Activated T-cell treated with anti-CD3 and anti-CD28 coated beads, Interleukin-2, amount 50 U/mL, for 24 hours (primary cell): ENCODE data around the gene SSBP2.
"Not testable (repeated sequence)": the region's sequence is repeated elsewhere in the genome, so short reads cannot be mapped to it uniquely, and the experiment has no call there.

ENCODE experiments used
- DNase-seq: peaks from one replicate; pipeline ENCODE4 v3.0.0-alpha.2; 2020
- H3K27ac Mint-ChIP-seq: 2 replicates; pipeline ENCODE4 v1.8.0; 2020; ENCODE audit warnings: mild to moderate bottlenecking, mixed read lengths
- H3K27me3 Mint-ChIP-seq: 2 replicates; pipeline ENCODE4 v1.8.0; 2020; ENCODE audit warnings: mixed read lengths
- H3K36me3 Mint-ChIP-seq: 2 replicates; pipeline ENCODE4 v1.8.0; 2020; ENCODE audit warnings: low read depth, mixed read lengths
- H3K4me1 Mint-ChIP-seq: 2 replicates; pipeline ENCODE4 v1.8.0; 2020; ENCODE audit warnings: low read depth, mixed read lengths
- H3K4me3 Mint-ChIP-seq: 2 replicates; pipeline ENCODE4 v1.8.0; 2020; ENCODE audit warnings: mild to moderate bottlenecking, moderate library complexity, mixed read lengths
- H3K9me3 Mint-ChIP-seq: 2 replicates; pipeline ENCODE4 v1.8.0; 2020; ENCODE audit warnings: mixed read lengths

SSBP2 gene

DNA sequence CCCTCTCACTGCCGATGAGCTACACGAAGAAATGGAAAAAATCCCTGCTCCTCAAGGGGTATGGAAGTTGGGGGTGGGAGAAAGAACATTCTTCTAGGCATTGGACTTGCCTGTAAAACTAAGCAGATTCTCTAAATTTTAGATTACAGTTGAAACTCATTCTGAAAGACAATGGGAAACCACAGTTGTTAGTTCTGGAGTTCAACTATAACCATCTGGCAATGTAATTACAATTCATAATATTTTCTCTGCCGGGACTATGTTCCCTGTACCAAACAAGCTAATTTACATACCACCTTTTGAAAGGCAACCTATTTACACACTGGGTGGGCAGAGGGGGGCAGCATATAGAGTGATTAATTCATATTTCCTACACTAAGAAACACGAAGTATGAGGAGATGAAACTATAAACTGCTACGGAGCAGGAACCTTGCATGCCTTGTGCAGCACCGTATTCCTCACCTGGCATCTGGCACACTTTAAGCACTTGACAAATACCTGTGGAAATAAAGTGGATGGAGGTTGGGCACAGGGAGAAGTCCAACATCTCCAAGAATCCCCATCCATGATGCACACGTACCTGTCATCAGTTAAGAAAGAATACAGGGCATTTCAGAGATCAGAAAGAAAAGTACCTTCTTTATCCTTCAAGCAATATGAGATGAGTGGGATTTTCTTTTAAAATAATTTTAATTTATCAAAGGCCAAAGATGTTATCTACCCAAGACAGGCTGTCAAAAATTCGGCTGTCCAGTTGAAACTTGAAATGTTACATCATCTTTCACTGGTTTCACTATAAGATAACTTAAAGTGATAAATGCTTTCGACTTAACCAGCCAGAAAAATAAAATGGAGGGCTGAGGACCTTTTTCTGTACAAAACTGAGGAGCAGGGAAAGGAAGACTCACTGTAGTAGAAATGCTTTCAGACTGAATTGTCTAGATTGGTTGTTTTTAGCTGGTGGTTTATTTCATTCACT lies 54.2 kb downstream of the SSBP2 start:
- Mint-ChIP-seq H3K4me3 (no peak overlapping the region), H3K36me3 (peaks cover 28% of the 10 kb centered on the region), H3K27me3 (no peaks in the 10 kb centered on the region), H3K9me3 (peaks cover 22% of the 10 kb centered on the region), H3K4me1 (peaks cover 15% of the 10 kb centered on the region), H3K27ac (no peak overlapping the region)
- no peak for DNase-seq

DNA sequence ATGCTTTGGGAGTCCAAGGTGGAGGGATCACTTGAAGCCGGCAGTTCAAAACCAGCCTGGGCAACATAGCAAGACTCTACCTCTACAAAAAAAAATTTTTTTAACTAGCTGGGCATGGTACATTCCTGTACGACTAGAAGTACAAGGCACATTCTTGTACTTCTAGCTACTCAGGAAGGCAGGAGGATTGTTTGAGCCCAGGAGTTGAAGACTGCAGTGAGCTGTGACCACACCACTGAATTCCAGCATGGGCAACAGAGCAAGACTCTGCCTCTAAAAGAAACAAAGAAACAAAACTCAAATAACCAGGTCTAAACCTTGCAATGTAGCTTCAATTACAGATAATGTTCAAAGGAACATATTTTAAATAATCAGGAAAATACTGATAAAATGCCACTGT lies 56.2 kb downstream of the SSBP2 start:
- H3K4me1 Mint-ChIP-seq, result peaks cover 15% of the 10 kb centered on the region
- H3K27ac Mint-ChIP-seq, result no peak overlapping the region
- no peak for DNase-seq
- H3K27me3 Mint-ChIP-seq, result no peaks in the 10 kb centered on the region
- no peak overlapping the region for H3K4me3 Mint-ChIP-seq
- H3K36me3 Mint-ChIP-seq, result peaks cover 41% of the 10 kb centered on the region
- H3K9me3 Mint-ChIP-seq, result peaks cover 28% of the 10 kb centered on the region

- DNase-seq, result no peak
- Mint-ChIP-seq H3K36me3 (peaks cover 52% of the 10 kb centered on the region), H3K4me3 (no peak overlapping the region), H3K27ac (no peak overlapping the region), H3K27me3 (no peaks in the 10 kb centered on the region), H3K9me3 (peaks cover 38% of the 10 kb centered on the region), H3K4me1 (peaks cover 6% of the 10 kb centered on the region)
Measured at GRCh38 chr5:81688215-81688614, 62.7 kb downstream of the SSBP2 start.

- peaks cover 50% of the 10 kb centered on the region for H3K36me3 Mint-ChIP-seq
- peaks cover 8% of the 10 kb centered on the region for H3K4me1 Mint-ChIP-seq
- H3K27me3 Mint-ChIP-seq, result no peaks in the 10 kb centered on the region
- H3K9me3 Mint-ChIP-seq, result peaks cover 39% of the 10 kb centered on the region
- no peak overlapping the region for H3K27ac Mint-ChIP-seq
- no peak overlapping the region for H3K4me3 Mint-ChIP-seq
- no peak for DNase-seq
Measured at GRCh38 chr5:81687292-81687691, 63.6 kb downstream of the SSBP2 start.

DNA sequence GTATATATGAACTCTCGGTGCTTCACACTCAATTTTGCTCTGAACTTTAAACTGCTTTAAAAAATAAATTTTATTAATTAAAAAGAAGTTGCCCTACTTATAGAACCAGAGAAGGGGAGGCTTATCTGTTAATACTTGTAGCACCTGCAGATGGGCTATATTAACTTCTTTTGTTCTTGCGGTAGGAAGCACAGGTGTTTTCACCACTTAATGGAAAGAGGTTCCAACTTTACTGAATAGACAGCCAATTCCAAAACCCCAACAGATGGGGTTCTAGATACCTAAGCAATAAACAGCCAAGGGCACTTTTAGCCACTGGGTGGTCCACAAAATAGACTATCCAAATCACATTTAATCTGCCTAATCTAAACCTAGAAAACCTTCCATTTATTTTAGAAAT lies 65.4 kb downstream of the SSBP2 start:
- Mint-ChIP-seq H3K36me3 (peaks cover 41% of the 10 kb centered on the region), H3K9me3 (peaks cover 31% of the 10 kb centered on the region), H3K27ac (no peak overlapping the region), H3K4me1 (peaks cover 17% of the 10 kb centered on the region), H3K27me3 (no peaks in the 10 kb centered on the region), H3K4me3 (no peak overlapping the region)
- DNase-seq, result no peak

GRCh38 chr5:81679885-81680284 lies 71.0 kb downstream of the SSBP2 start:
- H3K27ac Mint-ChIP-seq, result no peak overlapping the region
- H3K27me3 Mint-ChIP-seq, result no peaks in the 10 kb centered on the region
- peaks cover 14% of the 10 kb centered on the region for H3K9me3 Mint-ChIP-seq
- H3K36me3 Mint-ChIP-seq, result peaks cover 15% of the 10 kb centered on the region
- H3K4me3 Mint-ChIP-seq, result no peak overlapping the region
- peaks cover 25% of the 10 kb centered on the region for H3K4me1 Mint-ChIP-seq
- no peak for DNase-seq

- H3K36me3 Mint-ChIP-seq, result no peaks in the 10 kb centered on the region
- H3K9me3 Mint-ChIP-seq, result no peaks in the 10 kb centered on the region
- peaks cover 12% of the 10 kb centered on the region for H3K4me1 Mint-ChIP-seq
- H3K27me3 Mint-ChIP-seq, result no peaks in the 10 kb centered on the region
- no peak for DNase-seq
- H3K27ac Mint-ChIP-seq, result no peak overlapping the region
- no peak overlapping the region for H3K4me3 Mint-ChIP-seq
Measured at GRCh38 chr5:81675420-81675819, 75.5 kb downstream of the SSBP2 start.

- no peak overlapping the region for H3K4me3 Mint-ChIP-seq
- DNase-seq, result no peak
- H3K27ac Mint-ChIP-seq, result no peak overlapping the region
- H3K36me3 Mint-ChIP-seq, result peaks cover 5% of the 10 kb centered on the region
- H3K4me1 Mint-ChIP-seq, result peaks cover 14% of the 10 kb centered on the region
- H3K9me3 Mint-ChIP-seq, result peaks cover 5% of the 10 kb centered on the region
- no peaks in the 10 kb centered on the region for H3K27me3 Mint-ChIP-seq
Measured at GRCh38 chr5:81665795-81666194, 85.1 kb downstream of the SSBP2 start.

GRCh38 chr5:81660624-81661023 lies 90.3 kb downstream of the SSBP2 start:
- not testable (repeated sequence) for H3K9me3 Mint-ChIP-seq, H3K27me3 Mint-ChIP-seq, H3K4me3 Mint-ChIP-seq, H3K36me3 Mint-ChIP-seq, H3K27ac Mint-ChIP-seq, DNase-seq
- H3K4me1 Mint-ChIP-seq, result peaks cover 15% of the 10 kb centered on the region

GRCh38 chr5:81657386-81657785 lies 93.5 kb downstream of the SSBP2 start:
- Mint-ChIP-seq H3K4me3 (no peak overlapping the region), H3K36me3 (peaks cover 8% of the 10 kb centered on the region), H3K9me3 (peaks cover 7% of the 10 kb centered on the region), H3K4me1 (peaks cover 15% of the 10 kb centered on the region), H3K27ac (no peak overlapping the region), H3K27me3 (no peaks in the 10 kb centered on the region)
- no peak for DNase-seq

DNA sequence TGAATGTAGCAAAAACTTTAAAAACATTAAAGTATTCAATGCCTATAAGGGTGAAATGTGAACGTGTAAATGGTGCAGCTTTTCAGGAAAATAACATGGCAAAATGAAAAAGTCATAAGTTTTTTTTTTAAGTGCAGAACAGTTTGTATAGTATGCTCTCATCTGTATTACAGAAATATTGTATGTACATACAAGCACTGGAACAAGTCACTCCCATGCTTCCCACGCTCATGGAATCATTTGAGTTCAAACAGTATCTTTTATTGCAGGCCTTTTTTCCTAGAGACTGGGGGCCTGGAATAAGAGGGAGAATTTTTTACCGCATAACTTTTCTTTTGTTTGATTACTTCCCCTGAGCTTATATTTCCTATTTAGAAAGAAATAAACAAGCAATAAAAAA lies 94.1 kb downstream of the SSBP2 start:
- Mint-ChIP-seq H3K27me3 (no peaks in the 10 kb centered on the region), H3K9me3 (peaks cover 7% of the 10 kb centered on the region), H3K27ac (no peak overlapping the region), H3K4me3 (no peak overlapping the region), H3K36me3 (peaks cover 6% of the 10 kb centered on the region), H3K4me1 (peaks cover 15% of the 10 kb centered on the region)
- no peak for DNase-seq

DNA sequence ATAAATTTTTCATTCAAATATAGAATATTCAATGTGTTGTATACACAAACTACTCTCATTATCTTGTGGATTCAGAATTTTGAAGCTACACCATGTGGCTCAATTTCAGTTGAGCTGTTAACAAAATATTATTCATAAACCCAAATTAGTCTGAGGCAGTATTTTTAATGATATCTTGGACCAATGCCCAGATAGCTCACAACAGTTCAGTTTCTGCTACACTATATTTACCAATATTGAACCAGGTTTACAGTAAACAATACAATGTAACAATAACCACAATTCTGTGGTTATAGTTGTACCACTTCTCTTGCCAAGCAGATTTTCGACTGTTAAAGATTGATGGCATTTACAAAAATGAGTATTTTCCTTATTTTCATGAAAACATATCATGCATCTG lies 99.9 kb downstream of the SSBP2 start:
- Mint-ChIP-seq H3K9me3 (no peaks in the 10 kb centered on the region), H3K4me3 (no peak overlapping the region), H3K27me3 (no peaks in the 10 kb centered on the region), H3K27ac (no peak overlapping the region), H3K36me3 (peaks cover 9% of the 10 kb centered on the region), H3K4me1 (peaks cover 3% of the 10 kb centered on the region)
- no peak for DNase-seq

DNA sequence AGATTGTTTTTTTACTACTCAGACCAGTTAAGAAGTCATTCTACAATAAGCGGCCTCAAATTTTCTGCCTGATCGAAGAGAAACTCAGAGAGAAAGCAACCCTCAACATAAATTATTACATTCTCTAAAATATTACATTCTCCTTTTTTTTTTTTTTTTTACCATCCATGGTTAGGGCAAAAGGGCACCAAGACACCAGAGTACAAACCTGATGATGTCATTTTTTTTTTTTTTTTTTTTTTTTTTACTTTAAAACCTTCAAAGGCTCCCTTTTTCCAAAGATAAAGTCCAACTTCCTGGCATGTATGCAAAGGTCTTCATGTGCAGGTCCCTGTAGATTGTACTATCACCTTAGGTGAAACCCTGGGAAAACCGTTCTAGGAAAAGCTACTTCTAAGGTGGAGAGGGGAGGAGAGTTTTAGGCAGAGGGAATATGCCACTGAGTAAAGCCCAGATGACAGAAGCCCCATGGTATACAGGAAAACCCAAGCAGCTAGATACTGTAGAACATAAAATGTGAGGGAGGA lies 104.4 kb downstream of the SSBP2 start:
- H3K4me3 Mint-ChIP-seq, result no peak overlapping the region
- no peaks in the 10 kb centered on the region for H3K27me3 Mint-ChIP-seq
- H3K27ac Mint-ChIP-seq, result no peak overlapping the region
- H3K9me3 Mint-ChIP-seq, result no peaks in the 10 kb centered on the region
- peaks cover 2% of the 10 kb centered on the region for H3K4me1 Mint-ChIP-seq
- H3K36me3 Mint-ChIP-seq, result peaks cover 10% of the 10 kb centered on the region
- no peak for DNase-seq

DNA sequence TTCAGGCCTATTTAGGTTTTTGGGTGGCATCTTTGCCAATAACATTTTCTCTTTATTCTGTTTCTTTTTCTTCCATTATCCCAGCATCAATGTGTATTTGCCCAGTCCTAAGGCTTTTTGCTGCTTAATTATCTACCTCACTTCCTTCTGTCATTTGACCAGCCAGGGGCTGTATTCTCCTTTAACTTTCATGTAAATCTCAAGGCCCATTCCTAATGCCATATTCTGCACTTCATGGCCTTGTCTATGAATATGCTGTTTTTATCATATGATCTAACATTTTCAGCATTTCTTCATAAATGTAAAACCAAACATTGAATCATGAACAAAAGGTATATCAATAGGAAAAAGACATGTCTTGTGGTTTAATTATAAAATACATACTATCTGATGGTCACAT lies 108.7 kb downstream of the SSBP2 start:
- no peaks in the 10 kb centered on the region for H3K4me1 Mint-ChIP-seq
- peaks cover 5% of the 10 kb centered on the region for H3K36me3 Mint-ChIP-seq
- H3K9me3 Mint-ChIP-seq, result no peaks in the 10 kb centered on the region

DNA sequence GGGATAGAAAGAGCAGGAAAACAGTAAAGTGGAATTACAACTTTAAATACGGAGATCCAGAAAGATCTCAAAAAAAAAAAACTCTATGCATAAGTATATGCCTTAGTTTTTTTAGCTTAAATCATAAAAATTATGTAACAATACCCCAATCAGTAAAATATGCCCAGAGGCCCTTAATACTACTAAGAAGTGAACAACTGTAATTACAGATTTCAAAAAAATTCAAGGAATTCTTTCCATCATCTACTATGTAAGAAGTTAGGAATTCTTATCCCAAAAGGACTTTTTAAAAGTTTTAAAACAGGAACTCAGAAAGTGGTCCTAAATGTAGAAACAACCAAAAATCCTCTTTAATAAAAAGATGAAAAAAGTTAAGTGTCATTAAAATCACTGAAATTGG lies 111.3 kb downstream of the SSBP2 start:
- no peaks in the 10 kb centered on the region for H3K4me1 Mint-ChIP-seq
- peaks cover 9% of the 10 kb centered on the region for H3K36me3 Mint-ChIP-seq
- H3K9me3 Mint-ChIP-seq, result no peaks in the 10 kb centered on the region
- no peak overlapping the region for H3K4me3 Mint-ChIP-seq
- H3K27ac Mint-ChIP-seq, result no peak overlapping the region
- no peaks in the 10 kb centered on the region for H3K27me3 Mint-ChIP-seq
- no peak for DNase-seq

More for the DNA sequence above, 108.7 kb downstream of the SSBP2 start:
- H3K4me3 Mint-ChIP-seq, result no peak overlapping the region
- no peak for DNase-seq
- no peaks in the 10 kb centered on the region for H3K27me3 Mint-ChIP-seq
- no peak overlapping the region for H3K27ac Mint-ChIP-seq
